Spleen (tissue), 11 donors: Measurements from ENCODE around the gene UACA. TPM values are rescaled to one million over a fixed set of nuclear protein-coding genes. Genes with fewer than 3 reads are reported as not detected.

Experiments
- DNase-seq: peaks from one replicate; pipeline ENCODE4 v3.0.0-alpha.2; 2020
- H3K27ac ChIP-seq, 8 donors: fragments of 200-600 bp; sonication (generic) in 7 of 8; 1 replicate in 4 of 8; 2 replicates in 4 of 8; pipeline versions ENCODE4 v1.5.0 to v1.8.0; 2016 to 2021; ENCODE audit warnings: inconsistent platforms in 4 of 8, mild to moderate bottlenecking in 4 of 8, moderate library complexity in 1 of 8
- H3K27me3 ChIP-seq, 7 donors: fragments of 200-600 bp; sonication (generic) in 6 of 7; replicated peaks in 1 of 7; 1 replicate in 4 of 7; 2 replicates in 3 of 7; pipeline versions ENCODE4 v1.5.0 to v1.8.0; 2016 to 2021; ENCODE audit warnings: inconsistent platforms in 3 of 7, mild to moderate bottlenecking in 1 of 7
- H3K36me3 ChIP-seq, 6 donors: fragments of 200-600 bp; sonication (generic) in 5 of 6; 1 replicate in 4 of 6; 2 replicates in 2 of 6; pipeline versions ENCODE4 v1.5.0 to v1.8.0; 2016 to 2021; ENCODE audit warnings: inconsistent platforms in 2 of 6
- H3K4me1 ChIP-seq, 6 donors: fragments of 200-600 bp; sonication (generic) in 5 of 6; 1 replicate in 3 of 6; 2 replicates in 3 of 6; pipeline versions ENCODE4 v1.5.0 to v1.8.0; 2016 to 2021; ENCODE audit warnings: inconsistent platforms in 3 of 6
- H3K4me3 ChIP-seq, 8 donors: fragments of 200-600 bp; sonication (generic) in 7 of 8; 1 replicate in 4 of 8; 2 replicates in 4 of 8; pipeline versions ENCODE4 v1.5.0 to v1.8.0; 2016 to 2021; ENCODE audit warnings: inconsistent platforms in 4 of 8, mild to moderate bottlenecking in 4 of 8, moderate library complexity in 2 of 8
- H3K9me3 ChIP-seq, 8 donors: fragments of 200-600 bp; sonication (generic) in 7 of 8; 1 replicate in 4 of 8; 2 replicates in 4 of 8; pipeline versions ENCODE4 v1.5.0 to v1.8.0; 2016 to 2021; ENCODE audit warnings: inconsistent platforms in 4 of 8
- CTCF ChIP-seq, 11 experiments: fragments of 200-600 bp in 7 of 11; fragments of 450-650 bp in 4 of 11; sonication (generic) in 4 of 11; IDR thresholded peaks in 8 of 11; conservative IDR thresholded peaks in 3 of 11; 1 replicate in 7 of 11; 2 replicates in 4 of 11; pipeline versions ENCODE4 v1.4.0 to v1.8.0; 2016 to 2021; ENCODE audit warnings: antibody characterized with exemption in 11 of 11, inconsistent platforms in 4 of 11, mild to moderate bottlenecking in 1 of 11
- POLR2A ChIP-seq, 3 donors: fragments of 450-650 bp; IDR thresholded peaks; one replicate each; pipeline ENCODE4 v1.5.1; 2017; ENCODE audit warnings: antibody characterized with exemption in 3 of 3, mild to moderate bottlenecking in 1 of 3
- POLR2AphosphoS5 ChIP-seq, 3 donors: sonication (generic); formaldehyde crosslinking; IDR thresholded peaks; one replicate each; pipeline ENCODE4 v1.5.1; 2017; ENCODE audit warnings: antibody characterized with exemption in 3 of 3
- WGBS, 5 donors: extraction: QIAGEN DNeasy Blood & Tissue Kit in 3 of 5; methylation state at CpG; one replicate each; pipeline versions ENCODE4 v1.1.5 to v1.1.7; 2013 to 2018; 5-methylcytosine and 5-hydroxymethylcytosine counted together
- intact Hi-C: fragments of 100-400 bp; cut with DNase I; formaldehyde crosslinking; loops from one replicate; pipeline ENCODE4 v1.15.0; 2023; ENCODE audit warnings: low total_unique reads
- polyA plus RNA-seq, 3 donors: library from polyadenylated mRNA; stranded (reverse); fragments of 200-250 nt; gene quantifications; one replicate each; pipeline ENCODE4 v1.2.1, GENCODE V29; 2013
- total RNA-seq, 7 donors: library from RNA; depleted of rRNA in 3 of 7; stranded (reverse); fragments of >200 nt in 3 of 7; fragmentation: NEBNext Ultra II Directional in 4 of 7; extraction: Animal tissue kit (Norgen Biotek cat#: 25700) in 4 of 7; gene quantifications; one replicate each; pipeline versions ENCODE4 v1.1.0 to v1.2.1, GENCODE V29; 2016 to 2021
- donor health status: healthy with polysubstance abuse.
- donor health status: DM: no; HTN: no; CAD: no; lungs with moderate emphysema.
- donor health status: DM: no; HTN: no; CAD: no.
- donor health status: Bipolar disorder and iron deficiency.
- donor health status: healthy.
- donor health status: DM: no; HTN: no; CAD: no.
- donor health status: DM: yes; HTN: yes; CAD: no.

The UACA gene
- total and polyA plus RNA-seq, 10 donors, result 21.9 to 113 (median 78.6) TPM

DNA sequence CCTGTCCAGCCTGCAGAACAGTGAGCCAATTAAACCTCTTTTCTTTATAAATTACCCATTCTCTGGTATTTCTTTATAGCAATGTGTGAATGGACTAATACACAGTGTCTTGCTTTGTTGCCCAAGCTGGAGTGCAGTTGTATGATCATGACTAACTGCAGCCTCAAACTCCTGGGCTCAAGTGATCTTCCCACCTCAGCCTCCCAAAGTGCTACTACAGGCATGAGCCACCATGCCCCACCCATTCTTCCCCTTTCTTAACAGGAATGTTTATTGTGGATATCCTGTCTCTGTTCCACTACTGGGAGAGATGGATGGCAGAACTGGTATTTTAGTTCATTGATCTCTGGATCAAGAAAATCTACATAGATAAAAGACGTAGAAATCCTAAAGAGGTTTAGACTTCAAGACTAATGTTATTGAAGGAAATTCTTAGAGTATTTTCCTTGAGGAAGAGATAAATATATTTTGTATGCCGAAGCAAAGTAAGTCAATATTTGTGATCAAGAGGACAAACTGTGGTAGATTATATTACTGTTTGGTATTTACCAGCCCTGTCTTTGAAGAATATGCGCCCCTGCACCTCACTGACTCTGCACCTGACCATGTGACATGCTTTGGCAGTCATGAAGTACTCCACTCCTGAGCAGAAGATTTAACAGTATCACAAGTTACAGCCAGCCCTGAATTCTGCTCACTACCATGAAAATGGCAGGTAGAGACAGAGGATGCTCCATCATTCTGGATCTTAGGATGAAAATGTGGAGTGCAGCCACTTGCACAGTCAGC lies 42.9 kb downstream of the UACA start:
- TF ChIP-seq POLR2AphosphoS5 (IDR thresholded peaks at IDR 0.05) (no peak), CTCF (IDR thresholded peaks at IDR 0.05 in 8 of 11, conservative IDR thresholded peaks at IDR 0.05 in 3 of 11) (no peak), POLR2A (IDR thresholded peaks at IDR 0.05) (no peak)
- Histone ChIP-seq H3K27me3 (no peaks in the 10 kb centered on the region), H3K36me3 (peaks cover 0 to 3% (median 0%) of the 10 kb centered on the region in 6 donors), H3K4me3 (no peak overlapping the region), H3K9me3 (no peaks in the 10 kb centered on the region), H3K4me1 (peaks cover 0 to 34% (median 8%) of the 10 kb centered on the region in 6 donors), H3K27ac (peak overlapping the region in 2 of 8 donors; percentile 27 to 29)
- 90 to 95% (median 92%) methylated on average over 3 of the region's 3 CpGs for WGBS, 5 donors
- DNase-seq, result no peak
- intact Hi-C loops, result loop anchor here (10.0 kb wide), 1 partner anchor 46 kb away; no protein-coding TSS in a partner anchor

DNA sequence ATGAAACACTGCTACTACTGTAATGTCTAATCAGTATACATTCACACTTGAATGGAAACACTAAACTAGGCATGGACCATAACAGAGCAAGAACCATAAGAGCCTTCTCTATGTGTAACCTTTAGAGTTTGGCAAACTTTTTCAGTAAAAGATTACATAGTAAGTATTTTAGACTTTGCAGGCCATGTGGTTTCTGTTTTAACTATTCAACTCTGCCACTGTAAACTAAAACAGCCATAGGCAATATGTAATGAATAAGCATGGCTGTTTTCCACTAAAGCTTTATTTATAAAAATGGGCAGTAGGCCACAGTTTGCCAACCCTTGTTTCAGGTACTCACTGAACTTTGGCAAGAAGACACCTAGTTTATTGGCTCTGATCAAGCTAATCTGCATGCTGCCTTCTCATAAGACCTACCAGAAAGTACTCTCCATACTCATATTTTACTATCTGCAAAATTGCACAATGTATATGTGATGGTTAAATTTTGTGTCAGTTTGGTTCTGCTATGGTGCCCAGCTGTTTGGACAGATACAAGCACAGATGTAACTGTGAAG lies 46.0 kb downstream of the UACA start:
- H3K36me3 ChIP-seq, result peaks cover 0 to 3% (median 0%) of the 10 kb centered on the region in 6 donors
- H3K9me3 ChIP-seq, result no peaks in the 10 kb centered on the region
- TF ChIP-seq POLR2AphosphoS5 (IDR thresholded peaks at IDR 0.05), result no peak
- peaks cover 0 to 55% (median 17%) of the 10 kb centered on the region in 6 donors for H3K4me1 ChIP-seq
- no peak overlapping the region for H3K27ac ChIP-seq
- no peaks in the 10 kb centered on the region for H3K27me3 ChIP-seq
- intact Hi-C loops, result no loop called here
- no peak for DNase-seq
- H3K4me3 ChIP-seq, result no peak overlapping the region

DNA sequence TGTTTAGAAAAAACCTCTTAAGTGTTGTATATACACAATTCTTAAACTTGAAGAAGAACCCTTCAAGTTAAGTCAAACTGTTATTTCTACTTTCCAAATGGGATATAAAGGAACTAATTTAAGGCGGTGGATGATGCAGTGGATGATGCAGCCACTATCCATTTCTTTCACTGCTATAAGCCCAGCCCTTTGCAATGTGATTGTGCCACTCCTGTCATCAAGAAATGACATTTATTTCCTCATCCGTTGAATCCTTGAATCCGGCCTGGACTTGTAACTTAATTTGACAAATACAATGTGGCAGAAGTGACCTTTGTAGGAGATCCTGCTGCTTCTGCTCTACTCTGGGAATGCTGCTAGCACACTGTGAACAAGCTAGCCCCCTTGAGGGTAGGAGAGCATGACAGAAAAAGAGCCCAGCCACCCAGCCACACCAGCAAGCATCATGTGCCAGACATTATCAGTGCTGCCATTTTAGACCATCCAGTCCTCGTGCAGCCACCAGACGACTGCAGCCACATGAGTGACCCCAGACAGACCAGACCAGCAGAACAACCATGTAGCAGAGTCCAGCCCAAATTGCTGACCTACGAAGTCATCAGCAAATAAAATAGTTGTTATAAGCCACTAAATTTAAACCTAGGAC lies 47.4 kb downstream of the UACA start:
- no peak for TF ChIP-seq POLR2A (IDR thresholded peaks at IDR 0.05)
- no peak for TF ChIP-seq CTCF (IDR thresholded peaks at IDR 0.05 in 8 of 11, conservative IDR thresholded peaks at IDR 0.05 in 3 of 11)
- TF ChIP-seq POLR2AphosphoS5 (IDR thresholded peaks at IDR 0.05), result no peak
- WGBS, 5 donors, result 72 to 88% (median 74%) methylated on average over 6 of the region's 6 CpGs
- H3K4me3 ChIP-seq, result no peak overlapping the region
- H3K36me3 ChIP-seq, result peaks cover 0 to 2% (median 0%) of the 10 kb centered on the region in 6 donors
- no peaks in the 10 kb centered on the region for H3K27me3 ChIP-seq
- intact Hi-C loops, result no loop called here
- peak overlapping the region in 4 of 8 donors; percentile 8 to 38 (median 16) for H3K27ac ChIP-seq
- no peak for DNase-seq
- peaks cover 0 to 56% (median 16%) of the 10 kb centered on the region in 6 donors for H3K4me1 ChIP-seq
- H3K9me3 ChIP-seq, result no peaks in the 10 kb centered on the region

GRCh38 chr15:70714565-70714964 lies 48.8 kb downstream of the UACA start:
- H3K4me1 ChIP-seq, result peaks cover 0 to 46% (median 13%) of the 10 kb centered on the region in 6 donors
- no peak overlapping the region for H3K4me3 ChIP-seq
- H3K27me3 ChIP-seq, result no peaks in the 10 kb centered on the region
- no peaks in the 10 kb centered on the region for H3K9me3 ChIP-seq
- peak overlapping the region in 5 of 8 donors; percentile 7 to 51 (median 31) for H3K27ac ChIP-seq
- TF ChIP-seq CTCF (IDR thresholded peaks at IDR 0.05 in 8 of 11, conservative IDR thresholded peaks at IDR 0.05 in 3 of 11) (no peak), POLR2A (IDR thresholded peaks at IDR 0.05) (no peak), POLR2AphosphoS5 (IDR thresholded peaks at IDR 0.05) (no peak)
- no peak for DNase-seq
- H3K36me3 ChIP-seq, result no peaks in the 10 kb centered on the region
- WGBS, 5 donors, result 34 to 59% (median 47%) methylated on average over 3 of the region's 3 CpGs
- intact Hi-C loops, result no loop called here
